ENCODE results near the gene GRB2.
"Not testable (repeated sequence)": the region's sequence is repeated elsewhere in the genome, so short reads cannot be mapped to it uniquely, and the experiment has no call there.

GRB2 gene

GRCh38 chr17:75285123-75285522 lies 120.4 kb downstream of the GRB2 start:
- no peak for DNase-seq (ENCODE audit: low spot score)

- DNase-seq (ENCODE audit: low spot score), result not testable (repeated sequence)
These were observed 125.3 kb downstream of the GRB2 start for GRCh38 chr17:75280189-75280588.

GRCh38 chr17:75277664-75278071 lies 127.8 kb downstream of the GRB2 start:
- DNase-seq (ENCODE audit: low spot score), result no peak

GRCh38 chr17:75273977-75274708 lies 131.3 kb downstream of the GRB2 start:
- DNase-seq (ENCODE audit: low spot score), result no peak

GRCh38 chr17:75272848-75273184 lies 132.7 kb downstream of the GRB2 start:
- no peak for DNase-seq (ENCODE audit: low spot score)

- DNase-seq (ENCODE audit: low spot score), result no peak
These were observed 133.3 kb downstream of the GRB2 start for GRCh38 chr17:75271955-75272847.

- DNase-seq (ENCODE audit: low spot score), result peak; percentile 81
These were observed 134.1 kb downstream of the GRB2 start for GRCh38 chr17:75271233-75271954.

- DNase-seq (ENCODE audit: low spot score), result no peak
These were observed 134.6 kb downstream of the GRB2 start, which contains the start of gene MIF4GD for GRCh38 chr17:75270966-75271232. Gene MIF4GD, minus strand, starts transcription at chr17:75271231. Its CDS starts 1,036 bp downstream, at chr17:75270195.

GRCh38 chr17:75270218-75270965 lies 135.1 kb downstream of the GRB2 start:
- peak; percentile 41 for DNase-seq (ENCODE audit: low spot score)

GRCh38 chr17:75269844-75270217 lies 135.6 kb downstream of the GRB2 start:
- no peak for DNase-seq (ENCODE audit: low spot score)

Data from putamen (tissue), 1 donor.